Muscle of leg (tissue), 11 donors: ENCODE measurements around the gene CALHM6. TPM values are rescaled to one million over a fixed set of nuclear protein-coding genes. Genes with fewer than 3 reads are reported as not detected.
A peak's percentile ranks its signal among the peaks of the same experiment; 100 is the strongest.

Experiments used
- DNase-seq: peaks from one replicate; pipeline ENCODE4 v3.0.0; 2013
- H3K27ac ChIP-seq: one replicate; pipeline ENCODE4 v1.5.1; 2013; ENCODE audit warnings: mild to moderate bottlenecking, low read length, control low read depth
- H3K27me3 ChIP-seq: one replicate; pipeline ENCODE4 v1.6.1; 2013; ENCODE audit warnings: low read length; ENCODE audit not compliant: control insufficient read depth, insufficient read depth
- H3K36me3 ChIP-seq: one replicate; pipeline ENCODE4 v1.6.1; 2013; ENCODE audit warnings: low read length; ENCODE audit not compliant: control insufficient read depth, insufficient read depth
- H3K4me1 ChIP-seq: one replicate; pipeline ENCODE4 v1.6.1; 2013; ENCODE audit warnings: low read length; ENCODE audit not compliant: control insufficient read depth, insufficient read depth
- H3K4me3 ChIP-seq: one replicate; pipeline ENCODE4 v1.5.1; 2013; ENCODE audit warnings: low read length, control low read depth
- H3K9me3 ChIP-seq: replicated peaks from 2 replicates; pipeline ENCODE4 v1.6.1; 2013; ENCODE audit warnings: low read depth, low read length; ENCODE audit not compliant: control insufficient read depth
- WGBS: methylation state at CpG from one replicate; pipeline ENCODE4 v1.1.5; 2013; ENCODE audit warnings: missing lambda C conversion rate; ENCODE audit not compliant: insufficient coverage; 5-methylcytosine and 5-hydroxymethylcytosine counted together
- polyA plus RNA-seq, 8 donors: library from polyadenylated mRNA; unstranded; fragments of 120-200 nt; gene quantifications; one replicate each; pipeline versions ENCODE4 v1.2.1 to v1.2.3, GENCODE V29; 2013; ENCODE audit warnings: inconsistent platforms in 1 of 8, low replicate concordance in 1 of 8; ENCODE audit not compliant: insufficient read length in 8 of 8, insufficient read depth in 1 of 8
- total RNA-seq: library from RNA; stranded (reverse); fragments of 120-200 nt; gene quantifications from one replicate; pipeline ENCODE4 v1.2.4, GENCODE V29; 2013

CALHM6 gene
- total and polyA plus RNA-seq, 9 donors, result 1.8 to 5.3 (median 3.8) TPM

DNA sequence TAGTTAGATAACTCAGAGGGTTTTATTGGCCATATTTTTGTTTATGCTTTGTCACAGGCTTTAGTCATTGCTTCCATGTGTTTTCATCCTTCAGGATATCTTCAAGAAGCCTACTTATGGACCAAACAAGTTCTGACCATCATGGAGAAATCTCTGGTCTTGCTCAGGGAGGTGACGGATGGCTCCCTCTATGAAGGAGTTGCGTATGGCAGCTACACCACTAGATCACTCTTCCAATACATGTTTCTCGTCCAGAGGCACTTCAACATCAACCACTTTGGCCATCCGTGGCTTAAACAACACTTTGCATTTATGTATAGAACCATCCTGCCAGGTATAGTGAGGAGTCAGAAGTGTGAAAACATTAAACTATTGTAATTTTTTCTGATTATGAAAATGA is 30.3 kb upstream of the CALHM6 start:
- H3K27me3 ChIP-seq, result no peaks in the 10 kb centered on the region
- no peaks in the 10 kb centered on the region for H3K9me3 ChIP-seq
- H3K36me3 ChIP-seq, result peaks cover 13% of the 10 kb centered on the region
- no peak overlapping the region for H3K4me3 ChIP-seq
- no peak overlapping the region for H3K27ac ChIP-seq
- 100% methylated on average over 1 of the region's 4 CpGs for WGBS
- DNase-seq, result no peak
- no peaks in the 10 kb centered on the region for H3K4me1 ChIP-seq

DNA sequence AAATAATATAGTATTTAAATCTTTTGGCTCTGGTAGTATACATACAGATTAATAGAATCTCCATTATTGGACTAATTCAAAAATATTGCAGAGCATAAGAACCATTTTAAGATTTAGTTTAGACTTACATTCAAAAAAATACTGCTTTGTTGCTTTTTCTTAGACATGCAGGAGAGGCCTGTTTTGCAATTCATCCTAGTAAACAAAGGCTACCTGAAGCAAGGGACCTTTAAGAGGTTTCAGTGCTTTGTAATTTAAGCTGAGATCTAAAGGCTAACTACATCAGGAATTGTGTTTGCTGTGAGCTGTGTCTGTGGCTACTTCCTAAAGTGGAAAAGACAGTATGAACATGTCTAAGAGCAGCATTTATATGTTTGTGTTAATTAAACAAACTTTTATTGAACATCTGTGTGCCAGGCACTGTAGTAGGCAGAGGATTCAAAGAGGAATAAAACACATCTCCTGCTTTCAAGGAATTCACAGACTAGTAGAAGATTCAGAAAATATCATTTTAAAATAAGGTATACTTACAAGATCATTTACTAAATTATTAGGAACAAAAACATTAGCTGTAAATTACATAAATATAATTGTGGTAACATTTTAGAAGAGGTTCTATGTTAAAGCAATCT is 29.1 kb upstream of the CALHM6 start:
- peaks cover 22% of the 10 kb centered on the region for H3K36me3 ChIP-seq
- H3K9me3 ChIP-seq, result no peaks in the 10 kb centered on the region
- H3K27me3 ChIP-seq, result no peaks in the 10 kb centered on the region
- no peak for DNase-seq
- no peak overlapping the region for H3K27ac ChIP-seq
- H3K4me1 ChIP-seq, result no peaks in the 10 kb centered on the region
- no peak overlapping the region for H3K4me3 ChIP-seq

DNA sequence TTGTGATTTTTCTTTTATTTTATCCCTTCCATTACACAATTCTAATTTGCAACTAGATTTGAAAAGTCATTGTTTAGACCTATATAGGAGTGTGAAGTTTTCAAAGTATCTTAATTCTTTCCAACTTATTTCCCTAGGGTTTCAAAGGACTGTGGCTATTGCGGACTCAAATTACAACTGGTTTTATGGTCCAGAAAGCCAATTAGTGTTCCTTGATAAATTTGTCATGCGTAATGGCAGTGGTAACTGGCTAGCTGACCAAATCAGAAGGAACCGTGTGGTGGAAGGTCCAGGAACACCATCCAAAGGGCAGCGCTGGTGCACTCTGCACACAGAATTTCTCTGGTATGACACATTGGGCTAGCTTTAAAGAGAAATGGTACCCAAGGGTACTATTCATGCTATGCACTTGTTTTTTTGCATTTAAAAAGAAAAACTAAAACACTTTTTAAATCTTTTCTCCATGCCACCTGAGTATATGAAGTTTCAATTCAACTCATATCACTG is 27.9 kb upstream of the CALHM6 start:
- no peak overlapping the region for H3K27ac ChIP-seq
- WGBS, result 86% methylated on average over 2 of the region's 4 CpGs
- H3K36me3 ChIP-seq, result peaks cover 19% of the 10 kb centered on the region
- no peak overlapping the region for H3K4me3 ChIP-seq
- H3K9me3 ChIP-seq, result no peaks in the 10 kb centered on the region
- H3K27me3 ChIP-seq, result no peaks in the 10 kb centered on the region
- no peak for DNase-seq
- H3K4me1 ChIP-seq, result no peaks in the 10 kb centered on the region

DNA sequence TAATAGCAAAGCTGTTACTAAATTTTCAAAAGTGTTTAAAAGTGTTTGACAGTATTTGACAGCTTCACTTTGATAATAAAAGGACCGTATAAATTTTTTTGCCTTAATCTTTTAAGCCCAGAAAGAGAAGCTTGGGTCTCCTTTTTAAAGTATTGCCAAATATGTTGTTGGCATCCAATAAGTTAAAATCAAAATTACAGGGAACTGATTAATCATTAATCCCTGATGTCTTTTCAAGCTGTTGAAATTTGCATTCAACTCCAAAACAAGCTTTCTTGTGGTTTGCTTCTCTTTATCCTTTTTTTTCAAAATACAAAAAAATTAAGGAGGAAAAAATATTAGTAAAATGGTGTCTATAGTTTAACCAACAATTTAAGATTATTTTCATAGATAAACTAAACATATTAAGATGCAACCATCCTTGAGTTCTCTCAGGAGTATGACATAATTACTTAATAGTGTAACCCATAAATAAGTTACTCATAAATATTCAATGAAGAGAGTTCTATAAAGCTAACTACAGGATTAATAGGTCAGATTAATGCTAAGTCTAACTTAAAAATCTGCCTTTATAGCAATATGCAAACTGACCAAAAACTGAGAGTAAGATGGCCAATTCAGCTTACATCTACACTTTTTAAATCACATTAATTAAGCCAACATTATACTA is 27.0 kb upstream of the CALHM6 start:
- no peak for DNase-seq
- no peaks in the 10 kb centered on the region for H3K27me3 ChIP-seq
- no peak overlapping the region for H3K27ac ChIP-seq
- no peak overlapping the region for H3K4me3 ChIP-seq
- H3K9me3 ChIP-seq, result no peaks in the 10 kb centered on the region
- H3K36me3 ChIP-seq, result peaks cover 19% of the 10 kb centered on the region
- WGBS, result no CpG with 5 or more reads among the region's 1 CpG
- H3K4me1 ChIP-seq, result no peaks in the 10 kb centered on the region

DNA sequence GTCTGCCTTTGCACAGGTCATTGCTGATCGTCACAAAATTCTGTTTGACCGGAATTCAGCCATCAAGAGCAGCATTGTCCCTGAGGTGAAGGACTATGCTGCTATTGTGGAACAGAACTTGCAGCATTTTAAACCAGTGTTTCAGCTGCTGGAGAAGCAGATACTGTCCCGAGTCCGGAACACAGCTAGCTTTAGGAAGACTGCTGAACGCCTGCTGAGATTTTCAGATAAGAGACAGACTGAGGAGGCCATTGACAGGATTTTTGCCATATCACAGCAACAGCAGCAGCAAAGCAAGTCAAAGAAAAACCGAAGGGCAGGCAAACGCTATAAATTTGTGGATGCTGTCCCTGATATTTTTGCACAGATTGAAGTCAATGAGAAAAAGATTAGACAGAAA is 24.6 kb upstream of the CALHM6 start:
- WGBS, result 97% methylated on average over 7 of the region's 7 CpGs
- H3K9me3 ChIP-seq, result no peaks in the 10 kb centered on the region
- peaks cover 15% of the 10 kb centered on the region for H3K36me3 ChIP-seq
- H3K27me3 ChIP-seq, result no peaks in the 10 kb centered on the region
- H3K4me3 ChIP-seq, result no peak overlapping the region
- no peaks in the 10 kb centered on the region for H3K4me1 ChIP-seq
- H3K27ac ChIP-seq, result no peak overlapping the region
- no peak for DNase-seq

DNA sequence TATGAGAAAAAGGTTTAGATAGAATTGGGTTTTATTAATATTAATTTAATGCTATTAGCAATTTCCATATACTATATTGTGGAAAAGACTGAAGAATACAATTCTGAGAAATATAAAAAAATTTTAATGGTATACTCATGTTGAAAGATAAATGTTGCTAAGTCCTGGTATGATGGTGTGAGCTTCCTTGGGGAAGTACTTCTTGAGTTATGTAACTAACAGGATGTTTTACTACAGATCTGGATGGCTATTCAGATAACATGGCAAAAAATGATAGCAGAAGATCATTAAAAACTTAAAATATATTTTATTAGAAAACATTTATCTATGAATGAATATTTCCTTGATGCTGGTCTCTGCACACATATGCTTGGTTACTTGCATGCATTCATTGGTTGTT is 23.5 kb upstream of the CALHM6 start:
- Histone ChIP-seq H3K4me3 (no peak overlapping the region), H3K27me3 (no peaks in the 10 kb centered on the region), H3K9me3 (no peaks in the 10 kb centered on the region), H3K4me1 (no peaks in the 10 kb centered on the region), H3K27ac (no peak overlapping the region), H3K36me3 (peaks cover 13% of the 10 kb centered on the region)
- DNase-seq, result no peak

DNA sequence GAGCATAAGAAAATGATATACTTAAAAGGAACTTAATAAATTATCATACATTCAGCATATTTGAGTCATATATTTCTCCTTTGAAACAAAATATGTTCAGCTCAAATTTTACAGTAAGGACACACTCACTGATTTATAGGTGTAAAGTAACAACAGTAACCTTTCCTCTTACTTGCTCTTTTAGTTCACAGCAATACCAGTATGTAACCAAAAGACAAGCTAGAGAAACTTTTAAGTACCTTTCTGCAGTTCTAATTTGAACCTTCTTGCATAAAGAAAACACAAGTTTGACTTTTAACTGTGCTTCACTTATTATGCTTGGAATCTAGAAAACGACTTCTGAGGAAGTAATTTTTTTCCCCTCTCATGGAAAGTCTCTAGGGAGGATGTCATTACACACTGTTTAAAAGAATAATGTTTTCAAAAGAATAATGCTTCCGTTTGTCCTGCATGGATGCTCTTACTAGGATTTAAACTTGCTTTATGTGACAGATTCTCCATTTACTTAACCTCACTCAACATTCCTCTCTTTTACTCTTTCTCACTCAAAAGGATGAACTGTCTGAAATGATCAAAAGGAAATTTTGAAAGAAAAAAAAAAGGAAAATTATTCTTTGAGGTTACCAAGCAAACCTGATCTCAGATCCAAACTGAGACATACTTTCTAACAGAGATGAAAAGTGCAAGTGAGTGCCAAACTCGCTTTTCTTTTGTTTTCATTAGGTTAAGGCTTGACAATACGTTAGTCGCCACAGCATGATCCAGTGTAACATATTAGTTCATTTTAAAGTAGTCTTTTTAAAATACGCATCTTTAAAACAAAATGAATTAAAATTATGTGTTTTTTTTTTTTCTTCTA is 22.4 kb upstream of the CALHM6 start:
- Histone ChIP-seq H3K36me3 (peaks cover 13% of the 10 kb centered on the region), H3K4me1 (no peaks in the 10 kb centered on the region), H3K9me3 (no peaks in the 10 kb centered on the region), H3K27ac (no peak overlapping the region), H3K27me3 (no peaks in the 10 kb centered on the region), H3K4me3 (no peak overlapping the region)
- WGBS, result no CpG with 5 or more reads among the region's 6 CpGs
- peak; percentile 54 for DNase-seq

DNA sequence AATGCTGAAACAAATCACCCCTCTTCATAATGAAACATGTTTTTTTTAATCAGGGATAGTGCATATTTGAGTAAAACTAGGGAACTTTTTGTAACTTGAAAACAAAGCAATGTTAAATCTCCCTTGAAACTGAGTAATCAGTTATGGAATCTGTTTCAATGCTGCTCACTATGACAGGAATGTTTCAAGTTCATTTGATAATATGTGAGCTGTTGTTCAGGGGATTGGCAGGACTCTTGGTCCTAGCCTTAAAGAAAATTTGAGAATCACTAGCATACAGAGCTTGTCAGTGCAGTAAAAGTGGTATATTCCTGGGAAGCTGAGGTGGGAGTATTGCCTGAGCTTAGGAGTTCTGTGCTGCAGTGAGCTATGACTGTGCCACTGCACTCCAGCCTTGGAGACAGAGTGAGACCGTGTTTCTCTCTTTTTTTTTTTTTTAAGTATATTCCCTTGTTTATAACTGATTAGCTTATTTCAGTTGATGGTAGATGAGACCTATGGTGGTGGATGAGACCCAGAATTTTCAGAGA is 21.6 kb upstream of the CALHM6 start:
- H3K4me1 ChIP-seq, result no peaks in the 10 kb centered on the region
- H3K36me3 ChIP-seq, result peaks cover 13% of the 10 kb centered on the region
- no peaks in the 10 kb centered on the region for H3K27me3 ChIP-seq
- WGBS, result no CpG with 5 or more reads among the region's 1 CpG
- no peak overlapping the region for H3K27ac ChIP-seq
- H3K9me3 ChIP-seq, result no peaks in the 10 kb centered on the region
- H3K4me3 ChIP-seq, result no peak overlapping the region
- DNase-seq, result peak; percentile 25

DNA sequence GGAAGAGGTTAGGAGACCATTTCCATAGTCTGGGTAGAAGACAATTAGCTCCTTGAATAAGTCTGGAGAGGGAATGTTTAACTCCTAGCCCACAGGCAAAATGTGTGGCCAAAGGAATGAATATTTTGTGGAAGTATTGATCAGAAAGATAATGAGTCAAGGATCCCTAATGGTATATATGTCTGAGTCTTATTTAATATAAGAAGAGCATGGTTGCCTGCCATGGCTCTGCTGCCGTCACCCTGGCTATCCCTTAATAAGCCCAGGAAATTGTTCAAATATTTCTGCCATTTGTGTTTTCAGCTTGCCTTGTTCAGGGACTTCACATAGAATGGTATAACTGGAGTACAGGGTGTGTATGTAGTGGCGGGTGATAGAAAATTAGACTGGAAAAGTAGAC is 18.1 kb upstream of the CALHM6 start:
- Histone ChIP-seq H3K27me3 (no peaks in the 10 kb centered on the region), H3K36me3 (no peaks in the 10 kb centered on the region), H3K4me3 (no peak overlapping the region), H3K9me3 (no peaks in the 10 kb centered on the region), H3K27ac (no peak overlapping the region), H3K4me1 (no peaks in the 10 kb centered on the region)
- DNase-seq, result no peak
- no CpG with 5 or more reads among the region's 2 CpGs for WGBS

DNA sequence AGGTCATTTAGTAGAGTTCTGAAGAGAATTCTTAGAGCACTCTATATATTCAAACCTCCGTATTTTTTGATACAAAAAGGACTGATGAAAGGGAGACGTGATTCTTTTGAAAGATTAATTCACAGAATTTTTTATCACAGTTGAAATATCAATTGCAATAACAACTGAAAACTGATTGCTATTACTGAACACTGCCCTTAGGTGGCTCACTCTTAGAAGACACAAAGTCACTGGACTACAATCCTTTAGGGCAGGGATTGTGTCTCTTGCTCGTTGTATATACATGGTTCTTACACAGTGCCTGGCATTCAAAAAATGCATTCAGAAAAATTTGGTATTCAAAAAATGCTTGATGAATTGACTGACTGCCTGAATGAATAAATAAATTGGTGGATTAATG is 17.1 kb upstream of the CALHM6 start:
- 0% methylated on average over 1 of the region's 3 CpGs for WGBS
- no peaks in the 10 kb centered on the region for H3K27me3 ChIP-seq
- H3K4me1 ChIP-seq, result no peaks in the 10 kb centered on the region
- H3K9me3 ChIP-seq, result no peaks in the 10 kb centered on the region
- DNase-seq, result peak; percentile 25
- H3K4me3 ChIP-seq, result no peak overlapping the region
- no peak overlapping the region for H3K27ac ChIP-seq
- H3K36me3 ChIP-seq, result no peaks in the 10 kb centered on the region
